Measurements from ENCODE around the gene PPP1R16B.

DNA sequence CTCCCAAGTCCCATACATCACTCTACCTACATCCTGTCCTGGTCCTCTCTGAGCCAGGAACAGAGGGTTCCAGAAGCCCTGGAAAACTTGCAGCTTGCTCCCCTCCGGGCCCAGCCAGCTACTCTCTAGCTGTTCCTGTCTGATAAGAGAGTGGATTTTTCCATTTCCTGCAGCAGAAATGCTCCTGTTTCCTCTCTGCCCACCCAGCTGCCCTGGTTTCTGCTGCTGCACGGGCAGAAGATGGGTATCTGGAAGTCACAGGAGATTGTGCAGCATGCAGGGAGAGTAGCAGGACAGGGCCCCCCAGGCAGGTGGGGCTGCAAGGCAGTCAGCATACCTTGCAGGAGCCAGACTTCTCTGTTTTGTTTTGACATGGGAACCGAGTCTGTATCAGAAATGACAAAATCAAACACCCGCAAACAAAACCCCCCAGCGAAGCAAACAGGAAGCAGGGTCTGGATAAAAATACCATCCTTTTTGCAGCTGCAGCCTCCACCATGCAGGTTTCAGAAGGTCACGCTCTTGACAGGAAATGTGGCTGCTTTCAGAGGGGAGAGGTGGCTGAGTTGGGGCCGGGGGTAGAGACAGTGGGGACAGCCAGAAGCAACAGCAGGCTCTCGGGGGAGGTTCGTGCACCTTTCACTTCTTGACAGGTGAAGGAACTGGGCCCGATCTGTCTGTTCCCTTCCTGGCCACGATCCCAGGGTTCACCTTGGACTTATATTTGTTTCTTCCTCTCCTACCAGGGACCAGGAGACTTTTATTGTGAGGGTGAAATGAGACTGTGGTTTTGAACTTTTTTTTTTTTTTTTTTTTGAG is 69.9 kb downstream of the PPP1R16B start:
- peak; percentile 40; the same call in 1 of the 2 replicates for TF ChIP-seq TAF1 (IDR thresholded peaks at IDR 0.05; ENCODE audit: low read depth, low read length)
- TF ChIP-seq POLR2AphosphoS5 (IDR thresholded peaks at IDR 0.05; ENCODE audit: low read depth, low read length), result peak; percentile 20; the same call in 1 of the 2 replicates
- peak; percentile 46 for TF ChIP-seq SPI1 (IDR thresholded peaks at IDR 0.05; ENCODE audit: low read depth, low read length)
- peak; percentile 71 for TF ChIP-seq POLR2A (IDR thresholded peaks at IDR 0.05; ENCODE audit: low read depth, low read length)

Data from GM12891 (cell line).